Measurements from ENCODE around the gene NRAP. TPM values are rescaled to one million over a fixed set of nuclear protein-coding genes. Genes with fewer than 3 reads are reported as not detected.

Gene NRAP
- total RNA-seq, 4 donors from 2014 or later: 0.07 to 0.37 TPM; not detected in 2

DNA sequence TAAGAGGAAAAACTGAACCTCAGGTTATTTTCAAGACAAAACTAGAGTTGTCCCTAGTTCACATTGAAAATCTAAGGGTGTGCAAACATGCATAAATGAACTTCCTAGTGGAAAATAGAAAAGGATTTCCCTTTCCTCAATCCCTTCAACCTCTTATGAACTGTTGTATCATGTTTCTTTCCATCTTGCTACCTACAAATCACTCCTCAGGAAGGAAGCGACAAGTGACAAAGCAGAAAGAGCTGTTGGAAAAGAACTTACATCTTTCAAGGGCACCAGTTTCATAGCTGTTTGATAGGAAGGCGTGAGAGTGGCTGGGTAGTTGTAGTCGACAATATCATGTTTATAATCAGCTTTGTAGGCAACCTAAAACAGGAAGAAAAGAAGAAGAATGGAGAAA lies 23.9 kb downstream of the NRAP start:
- TF ChIP-seq CTCF (IDR thresholded peaks at IDR 0.05): no peak
- TF ChIP-seq POLR2A (IDR thresholded peaks at IDR 0.05): no peak
- H3K4me1 ChIP-seq: no peaks in the 10 kb centered on the region
- H3K36me3 ChIP-seq: no peaks in the 10 kb centered on the region
- H3K27me3 ChIP-seq: no peaks in the 10 kb centered on the region
- no peak overlapping the region for H3K4me3 ChIP-seq
- intact Hi-C loops (cut with DNase I; ENCODE audit: low total_unique reads): no loop called here
- no peak for DNase-seq
- H3K9me3 ChIP-seq: no peaks in the 10 kb centered on the region
- no peak overlapping the region for H3K27ac ChIP-seq

GRCh38 chr10:113631684-113632367 lies 32.0 kb downstream of the NRAP start:
- Histone ChIP-seq H3K27me3 (no peaks in the 10 kb centered on the region), H3K36me3 (no peaks in the 10 kb centered on the region)
- intact Hi-C loops (cut with DNase I; ENCODE audit: low total_unique reads): no loop called here

GRCh38 chr10:113630929-113631533 lies 32.8 kb downstream of the NRAP start:
- no peaks in the 10 kb centered on the region for H3K9me3 ChIP-seq
- no peaks in the 10 kb centered on the region for H3K4me1 ChIP-seq
- no peak overlapping the region for H3K4me3 ChIP-seq
- H3K27me3 ChIP-seq: no peaks in the 10 kb centered on the region
- no peaks in the 10 kb centered on the region for H3K36me3 ChIP-seq
- TF ChIP-seq CTCF (IDR thresholded peaks at IDR 0.05) (no peak), POLR2A (IDR thresholded peaks at IDR 0.05) (no peak)
- DNase-seq: no peak
- intact Hi-C loops (cut with DNase I; ENCODE audit: low total_unique reads): no loop called here
- H3K27ac ChIP-seq: no peak overlapping the region

More at GRCh38 chr10:113631684-113632367, 32.0 kb downstream of the NRAP start:
- Histone ChIP-seq H3K4me1 (no peaks in the 10 kb centered on the region), H3K27ac (no peak overlapping the region), H3K4me3 (no peak overlapping the region), H3K9me3 (no peaks in the 10 kb centered on the region)
- TF ChIP-seq CTCF (IDR thresholded peaks at IDR 0.05) (no peak), POLR2A (IDR thresholded peaks at IDR 0.05) (no peak)
- no peak for DNase-seq

DNA sequence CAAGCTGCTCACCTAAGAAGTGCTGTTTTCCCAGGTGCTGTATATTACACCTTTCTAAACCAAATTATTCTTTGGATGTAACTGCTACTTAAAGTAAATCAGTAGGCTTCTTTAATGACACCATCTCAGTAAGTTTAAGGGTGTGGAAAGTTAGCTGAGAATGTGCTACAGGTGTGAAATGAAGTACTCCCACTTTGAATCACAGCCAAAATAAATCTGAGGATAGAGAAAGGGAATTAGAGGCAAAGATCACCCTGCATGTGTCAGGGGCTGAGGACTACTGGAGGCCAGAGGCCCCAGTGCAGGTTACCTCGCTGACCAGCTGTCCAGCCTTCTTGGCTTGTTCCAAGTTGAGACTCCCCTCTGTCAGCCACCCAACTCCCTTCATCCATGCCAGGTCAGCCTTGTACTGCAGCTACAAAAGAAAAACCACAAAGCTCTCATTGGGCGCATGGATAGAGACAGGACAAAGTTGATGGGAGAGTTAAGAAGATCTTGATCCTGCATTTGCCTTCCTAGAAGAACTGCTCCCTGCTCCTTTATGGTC lies 35.2 kb downstream of the NRAP start:
- intact Hi-C loops (cut with DNase I; ENCODE audit: low total_unique reads): no loop called here
- Histone ChIP-seq H3K4me1 (no peaks in the 10 kb centered on the region), H3K27ac (no peak overlapping the region), H3K36me3 (no peaks in the 10 kb centered on the region), H3K9me3 (no peaks in the 10 kb centered on the region), H3K27me3 (no peaks in the 10 kb centered on the region), H3K4me3 (no peak overlapping the region)
- no peak for TF ChIP-seq POLR2A (IDR thresholded peaks at IDR 0.05)
- no peak for TF ChIP-seq CTCF (IDR thresholded peaks at IDR 0.05)
- DNase-seq: no peak

GRCh38 chr10:113627836-113628235 lies 36.0 kb downstream of the NRAP start:
- TF ChIP-seq POLR2A (IDR thresholded peaks at IDR 0.05) (no peak), CTCF (IDR thresholded peaks at IDR 0.05) (no peak)
- Histone ChIP-seq H3K36me3 (no peaks in the 10 kb centered on the region), H3K27me3 (no peaks in the 10 kb centered on the region), H3K27ac (no peak overlapping the region), H3K9me3 (no peaks in the 10 kb centered on the region), H3K4me3 (no peak overlapping the region), H3K4me1 (no peaks in the 10 kb centered on the region)
- DNase-seq: no peak
- intact Hi-C loops (cut with DNase I; ENCODE audit: low total_unique reads): no loop called here
